CD4-positive, alpha-beta T cell treated with Interleukin-17A for 4 hours (primary cell): ENCODE results near the gene ATG2A.

Source experiments
- DNase-seq: peaks from one replicate; pipeline ENCODE4 v3.0.0-alpha.2; 2020; ENCODE audit warnings: mixed read lengths

ATG2A gene

DNA sequence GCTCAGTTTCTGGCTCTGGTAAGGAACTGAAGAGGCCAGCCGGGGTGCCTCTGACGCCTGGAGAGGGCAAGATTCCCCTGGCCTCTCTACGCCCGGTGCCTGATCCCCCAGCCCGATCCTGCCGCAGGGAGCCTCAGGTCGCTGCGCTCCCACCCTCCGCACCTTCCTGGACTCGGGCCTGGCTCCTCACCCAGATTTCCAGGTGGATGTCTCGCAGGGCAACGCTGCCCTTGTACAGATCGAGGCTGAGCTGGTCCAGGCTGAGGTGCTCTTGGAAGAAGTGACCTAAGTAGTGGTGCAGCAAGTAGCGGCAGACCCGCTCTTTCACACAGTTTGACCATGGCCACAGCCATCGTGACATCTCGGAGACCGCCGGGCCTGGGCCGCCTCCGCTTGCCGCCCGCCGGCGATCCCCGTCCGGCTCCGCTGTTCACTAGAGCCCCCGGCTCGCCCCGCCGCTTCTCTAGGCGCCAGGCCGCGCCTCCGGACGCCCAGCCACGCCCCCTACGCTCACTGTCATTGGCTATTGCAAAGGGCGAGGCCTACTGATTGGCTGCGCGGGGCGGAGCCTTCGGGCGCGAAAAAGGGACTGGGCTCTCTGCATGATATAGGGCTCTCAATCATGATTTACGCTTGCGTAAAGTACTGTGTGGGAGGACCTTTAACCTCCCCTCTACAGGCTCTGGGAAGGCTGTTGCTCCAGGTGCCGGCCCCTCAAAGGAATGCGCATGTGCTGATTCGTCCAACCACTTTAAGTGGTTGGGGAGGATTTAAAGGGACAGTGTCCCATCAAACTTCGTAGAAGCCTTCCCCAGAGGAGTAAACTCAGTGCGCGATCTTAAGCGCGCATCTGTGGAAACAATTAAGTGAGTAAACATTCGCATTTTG is at the start of gene ATG2A:
Gene ATG2A (minus strand): TSS at position 435 of the 888 bp plus-strand sequence. CDS start 74 bp downstream, at position 361.
- peak; percentile 100 for DNase-seq

DNA sequence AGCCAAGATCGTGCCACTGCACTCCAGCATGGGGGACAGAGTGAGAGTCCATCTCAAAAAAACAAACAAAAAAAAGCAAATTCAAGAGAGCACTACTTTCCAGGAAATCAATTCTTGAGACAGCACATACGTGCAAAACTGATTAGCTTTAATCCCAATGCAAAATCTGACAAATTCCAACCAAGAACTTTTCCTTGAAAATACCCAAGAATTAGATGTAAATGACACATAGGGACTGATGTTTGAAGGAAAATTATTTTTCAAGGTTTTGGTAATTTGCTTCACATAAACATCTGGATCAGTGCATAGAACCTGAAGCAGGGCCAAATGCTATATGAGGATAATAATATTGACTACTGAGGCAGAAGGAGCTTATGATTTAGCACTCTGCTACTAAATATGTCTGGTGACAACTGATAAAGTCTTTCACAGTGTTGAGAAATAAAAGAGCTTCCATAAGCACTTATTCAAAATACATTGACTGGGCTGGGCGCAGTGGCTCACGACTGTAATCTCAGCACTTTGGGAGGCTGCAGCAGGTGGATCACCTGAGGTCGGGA is 46.1 kb upstream of the ATG2A start:
- no peak for DNase-seq

- no peak for DNase-seq
Measured at GRCh38 chr11:64960719-64961118, 43.7 kb upstream of the ATG2A start.

DNA sequence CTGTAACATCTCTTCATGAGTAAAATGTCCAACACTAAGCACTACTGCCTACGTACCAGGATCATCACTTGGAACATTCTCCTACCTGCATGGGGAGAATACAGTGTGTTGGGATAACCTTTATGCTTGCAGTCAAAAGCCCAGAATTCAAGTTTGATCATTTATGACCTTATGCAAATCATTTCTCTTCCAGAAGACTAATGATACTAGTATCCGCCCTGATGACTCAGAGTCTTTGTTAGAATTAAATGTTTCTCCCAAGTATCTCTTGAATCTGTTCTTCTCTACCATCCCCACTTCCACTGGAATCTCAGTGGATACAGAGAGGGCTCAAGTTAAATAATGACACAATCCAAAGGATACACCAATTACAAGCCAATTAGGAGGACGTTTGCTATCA is 42.5 kb upstream of the ATG2A start:
- no peak for DNase-seq

DNA sequence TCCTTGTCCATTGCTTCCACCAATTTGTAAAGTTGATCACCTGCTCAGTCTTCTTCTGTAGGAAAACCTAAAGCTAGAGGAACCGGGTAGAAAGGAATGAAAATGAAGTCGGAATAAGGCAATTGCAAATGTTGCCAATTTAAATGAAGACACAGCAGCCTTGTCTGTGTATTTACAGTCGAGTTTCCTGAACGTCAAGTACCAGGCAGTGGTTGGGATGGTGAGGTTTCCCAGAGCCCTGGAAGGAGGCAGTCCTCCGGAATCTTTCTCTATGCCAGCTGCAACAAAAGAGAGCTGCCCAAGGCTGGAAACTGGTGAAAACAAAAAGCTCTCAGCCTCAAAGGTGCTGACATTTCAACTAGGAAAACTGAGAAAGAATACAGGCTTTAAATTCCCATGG is 37.2 kb upstream of the ATG2A start:
- no peak for DNase-seq

DNA sequence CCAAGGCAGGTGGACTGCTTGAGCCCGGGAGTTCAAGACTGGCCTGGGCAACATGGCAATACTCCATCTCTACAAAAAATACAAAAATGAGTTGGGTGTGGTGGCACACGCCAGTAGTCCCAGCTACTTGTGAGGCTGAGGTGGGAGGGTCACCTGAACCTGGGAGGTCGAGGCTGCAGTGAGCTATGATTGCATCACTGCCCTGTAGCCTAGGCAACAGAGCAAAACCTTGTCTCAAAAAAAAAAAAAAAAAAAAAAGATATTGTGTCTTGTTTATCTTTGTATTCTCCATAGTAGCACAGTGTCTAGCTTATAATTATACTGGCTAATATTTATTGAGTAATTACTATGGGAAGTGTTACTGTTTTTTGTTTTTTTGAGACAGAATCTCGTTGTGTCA is 34.5 kb upstream of the ATG2A start:
- DNase-seq = no peak

- DNase-seq = no peak
Measured at GRCh38 chr11:64947208-64947814, 30.3 kb upstream of the ATG2A start.

- DNase-seq = no peak
Measured at GRCh38 chr11:64936539-64936938, 19.5 kb upstream of the ATG2A start.

- no peak for DNase-seq
Measured at GRCh38 chr11:64935359-64936081, 18.5 kb upstream of the ATG2A start, which contains the start of gene GPHA2. Gene GPHA2 (minus strand): TSS chr11:64935893. CDS start chr11:64935460, 433 bp downstream.

DNA sequence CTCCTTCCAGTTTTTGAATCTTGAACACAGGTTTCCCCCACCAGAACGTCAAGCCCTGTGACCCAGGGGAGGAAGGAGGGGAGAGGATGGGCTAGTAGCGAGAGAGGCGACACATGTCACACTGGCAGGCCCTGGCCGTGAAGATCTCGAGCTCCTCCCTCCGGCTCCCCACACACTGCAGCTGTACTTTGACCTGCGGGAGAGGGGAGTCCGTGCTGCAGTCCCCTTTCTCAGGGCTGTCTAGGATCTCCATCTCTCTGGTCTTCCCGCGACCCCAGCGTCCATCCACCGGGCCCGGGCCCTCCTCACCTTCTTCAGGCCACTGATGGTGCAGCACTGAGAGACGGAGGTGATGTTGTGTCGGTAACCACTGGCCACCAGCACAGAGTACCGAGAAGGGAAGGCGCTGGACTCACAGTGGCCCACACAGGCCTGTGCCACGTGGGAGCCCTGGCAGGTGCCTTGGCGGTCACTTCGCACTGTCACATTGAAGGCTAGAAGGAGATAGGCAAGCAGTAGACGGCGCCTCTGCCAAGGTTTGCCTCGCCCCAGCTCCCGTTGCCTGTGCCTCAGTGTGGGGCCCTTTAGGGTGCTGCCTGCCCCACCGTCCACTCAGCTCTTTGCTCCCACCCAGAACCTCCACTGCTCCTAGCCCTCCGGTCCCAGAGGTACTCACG is 17.8 kb upstream of the ATG2A start:
- no peak for DNase-seq

DNA sequence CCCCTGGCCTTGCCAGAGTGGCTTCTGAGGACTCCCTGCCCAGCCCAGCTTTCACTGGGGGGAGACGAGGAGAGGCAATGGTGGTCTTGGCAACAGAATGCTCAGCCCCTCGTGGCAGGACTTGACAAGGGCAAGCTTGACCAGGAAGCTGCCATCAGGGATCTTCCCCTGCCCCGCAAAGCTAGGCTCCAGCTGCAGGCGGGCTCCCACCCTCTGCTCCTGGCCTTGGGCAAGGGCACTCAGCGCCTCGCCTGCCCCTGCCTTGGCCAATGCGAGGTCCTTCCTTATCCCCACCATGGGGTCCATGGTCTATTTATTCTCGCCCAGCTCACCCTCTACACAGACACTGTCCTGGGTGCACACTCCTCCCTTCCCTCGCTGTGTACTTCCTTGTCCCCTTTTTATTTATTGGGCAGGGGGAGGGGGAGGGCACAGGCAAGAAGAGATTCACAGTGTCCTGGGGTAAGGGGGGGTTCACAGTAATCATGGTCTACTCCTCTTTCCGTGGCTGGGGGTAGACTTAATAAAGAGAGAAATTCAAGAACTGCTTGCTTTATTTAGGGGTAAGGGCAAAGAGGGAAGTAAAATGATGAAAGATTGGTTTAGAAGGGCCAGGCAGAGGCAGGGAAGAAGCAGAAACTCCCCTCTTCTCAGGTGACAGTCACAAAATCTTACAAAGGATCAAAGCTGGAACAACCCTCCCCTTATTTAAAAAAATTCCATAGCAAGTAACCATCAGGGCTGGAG is 17.1 kb upstream of the ATG2A start:
- DNase-seq = no peak

GRCh38 chr11:64933213-64933934 is 16.4 kb upstream of the ATG2A start:
- no peak for DNase-seq

DNA sequence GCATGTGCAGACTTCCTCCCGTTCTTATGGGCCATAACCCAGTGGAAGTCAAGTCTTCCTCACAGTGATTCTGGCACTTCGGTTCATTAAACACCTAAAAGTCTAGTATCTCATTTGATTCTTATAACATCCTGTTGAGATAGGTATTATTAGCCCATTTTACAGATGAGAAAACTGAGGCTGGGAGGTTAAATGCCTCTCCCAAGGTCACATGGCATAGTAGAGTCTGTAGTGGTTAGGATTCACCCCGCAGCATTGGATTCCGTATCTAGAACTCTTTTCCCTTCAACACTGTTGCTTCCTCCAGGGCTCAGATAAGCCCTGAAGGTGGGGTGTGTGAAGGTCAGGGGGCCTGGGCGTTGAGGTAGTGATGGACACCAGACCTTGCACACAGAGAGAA is 15.3 kb upstream of the ATG2A start:
- DNase-seq = no peak

- DNase-seq = no peak
Measured at GRCh38 chr11:64931290-64931689, 14.3 kb upstream of the ATG2A start.

GRCh38 chr11:64930340-64930739 is 13.3 kb upstream of the ATG2A start:
- no peak for DNase-seq

- DNase-seq = no peak
Measured at GRCh38 chr11:64929625-64930024, 12.6 kb upstream of the ATG2A start.

DNA sequence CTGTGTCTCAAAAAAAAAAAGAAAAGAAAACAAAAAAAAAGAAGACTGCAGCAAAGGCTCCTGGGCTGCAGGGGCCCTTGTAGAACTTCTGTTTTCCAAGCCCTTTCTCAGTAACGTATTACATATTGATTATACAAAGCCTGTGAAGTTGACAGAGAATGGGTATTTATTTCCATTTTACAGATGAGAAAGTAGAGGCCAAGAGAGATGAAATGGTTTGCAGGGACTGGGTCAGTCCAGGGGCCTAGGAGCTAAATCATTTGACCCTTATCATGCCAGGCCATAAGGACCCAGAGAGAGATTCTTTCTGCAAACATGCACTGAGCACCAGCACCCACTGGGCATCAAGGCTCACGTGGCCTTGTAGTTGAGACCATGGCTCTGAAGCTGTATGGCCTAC is 11.9 kb upstream of the ATG2A start:
- no peak for DNase-seq

DNA sequence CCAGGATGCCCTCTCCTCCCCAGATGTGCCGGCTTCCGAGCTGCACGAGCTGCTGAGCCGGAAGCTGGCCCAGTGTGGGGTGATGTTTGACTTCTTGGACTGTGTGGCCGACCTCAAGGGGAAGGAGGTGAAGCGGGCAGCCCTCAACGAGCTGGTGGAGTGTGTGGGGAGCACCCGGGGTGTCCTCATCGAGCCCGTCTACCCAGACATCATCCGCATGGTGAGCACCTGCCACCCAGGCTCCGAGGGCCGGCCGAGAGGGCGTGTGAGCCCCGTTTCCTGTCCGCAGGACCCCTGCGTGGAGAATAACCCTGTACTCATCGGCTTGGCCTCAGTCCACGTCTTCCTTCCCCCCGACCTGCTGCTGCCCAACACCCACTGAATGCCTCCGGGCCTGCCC is 9.7 kb upstream of the ATG2A start:
- no peak for DNase-seq

GRCh38 chr11:64925536-64926436 is 8.8 kb upstream of the ATG2A start:
- DNase-seq = no peak

- DNase-seq = no peak
Measured at GRCh38 chr11:64924910-64925284, 7.9 kb upstream of the ATG2A start.
